Dendritic cell treated with granulocyte-macrophage colony-stimulating factor and Interleukin-4, amounts not matched to agents 40 ng/mL and 50 ng/mL, for 4 days (primary cell): ENCODE measurements around the gene NAALADL2.

Experiments
- H3K27ac Mint-ChIP-seq: one replicate; pipeline ENCODE4 v1.8.0; 2022; ENCODE audit warnings: mild to moderate bottlenecking, mixed read lengths
- H3K27me3 Mint-ChIP-seq: one replicate; pipeline ENCODE4 v1.8.0; 2022; ENCODE audit warnings: mild to moderate bottlenecking, mixed read lengths
- H3K36me3 Mint-ChIP-seq: one replicate; pipeline ENCODE4 v1.8.0; 2022; ENCODE audit warnings: low read depth, mixed read lengths
- H3K4me1 Mint-ChIP-seq: one replicate; pipeline ENCODE4 v1.8.0; 2022; ENCODE audit warnings: low read depth, mixed read lengths
- H3K4me3 Mint-ChIP-seq: one replicate; pipeline ENCODE4 v1.8.0; 2022; ENCODE audit warnings: mild to moderate bottlenecking, moderate library complexity, mixed read lengths
- H3K9me3 Mint-ChIP-seq: one replicate; pipeline ENCODE4 v1.8.0; 2022; ENCODE audit warnings: mixed read lengths
- intact Hi-C: fragments of 100-400 bp; cut with micrococcal nuclease; formaldehyde crosslinking; loops from one replicate; pipeline ENCODE4 v1.15.0; 2022

Gene NAALADL2

DNA sequence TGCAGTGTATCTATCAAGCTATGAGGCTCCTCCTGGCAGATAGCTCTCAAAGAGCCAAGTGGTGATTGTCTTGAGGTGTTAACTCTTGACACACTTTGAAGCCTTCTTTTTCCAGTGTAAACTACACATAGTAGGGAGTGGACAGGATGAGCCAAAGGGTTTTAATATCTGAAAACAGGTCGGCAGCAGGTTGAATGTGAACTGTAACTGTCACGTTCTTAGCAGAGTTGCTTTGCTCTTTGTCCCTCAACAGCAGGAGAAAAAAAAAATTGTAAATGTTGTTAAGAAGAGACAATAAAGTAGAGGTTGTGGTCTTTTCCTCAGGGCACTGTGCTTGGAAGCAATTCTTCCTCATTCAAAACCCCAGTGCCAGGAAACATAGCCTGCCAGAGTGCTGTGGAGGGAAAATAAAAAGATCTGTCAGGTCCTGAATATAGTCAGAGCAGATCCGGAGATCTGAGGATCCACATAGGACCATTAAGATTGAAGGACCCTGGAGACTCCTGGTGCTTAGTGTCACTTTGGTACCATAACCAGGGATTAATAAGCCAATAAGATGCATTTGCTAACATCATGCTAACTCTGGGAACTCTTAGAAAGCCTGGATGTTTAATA, 229.7 kb downstream of the NAALADL2 start:
- Mint-ChIP-seq H3K4me3 (no peak overlapping the region), H3K27ac (no peak overlapping the region), H3K9me3 (peaks cover 4% of the 10 kb centered on the region), H3K27me3 (no peaks in the 10 kb centered on the region), H3K36me3 (no peaks in the 10 kb centered on the region), H3K4me1 (no peaks in the 10 kb centered on the region)
- intact Hi-C loops, result no loop called here

GRCh38 chr3:175091426-175092114, 232.4 kb downstream of the NAALADL2 start:
- no peaks in the 10 kb centered on the region for H3K9me3 Mint-ChIP-seq
- H3K36me3 Mint-ChIP-seq, result no peaks in the 10 kb centered on the region
- intact Hi-C loops, result loop anchor here (5.0 kb wide), 1 partner anchor 1884 kb away; no protein-coding TSS in a partner anchor
- H3K4me1 Mint-ChIP-seq, result no peaks in the 10 kb centered on the region
- no peak overlapping the region for H3K27ac Mint-ChIP-seq
- H3K4me3 Mint-ChIP-seq, result no peak overlapping the region
- no peaks in the 10 kb centered on the region for H3K27me3 Mint-ChIP-seq

DNA sequence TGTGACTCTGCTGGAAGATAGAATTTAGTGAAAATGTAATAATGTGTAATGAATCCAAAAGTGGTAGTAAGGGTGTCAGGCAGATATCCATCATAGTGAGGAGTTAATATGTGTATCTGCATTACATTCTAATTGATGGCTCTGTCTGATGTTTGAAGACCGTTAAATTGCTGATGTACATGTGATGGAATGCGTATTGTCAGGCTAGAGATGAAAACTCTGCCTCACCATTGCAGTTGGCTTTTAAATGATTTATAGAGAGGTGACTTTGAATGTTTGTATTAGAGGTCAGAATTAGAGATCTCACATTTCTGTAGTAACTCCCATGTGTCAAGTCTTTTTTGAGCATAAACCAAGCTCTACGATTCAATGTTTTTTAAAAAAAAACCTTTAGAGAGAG, 234.6 kb downstream of the NAALADL2 start:
- H3K9me3 Mint-ChIP-seq, result no peaks in the 10 kb centered on the region
- intact Hi-C loops, result loop anchor here (5.0 kb wide), 1 partner anchor 1886 kb away; no protein-coding TSS in a partner anchor
- H3K36me3 Mint-ChIP-seq, result no peaks in the 10 kb centered on the region

DNA sequence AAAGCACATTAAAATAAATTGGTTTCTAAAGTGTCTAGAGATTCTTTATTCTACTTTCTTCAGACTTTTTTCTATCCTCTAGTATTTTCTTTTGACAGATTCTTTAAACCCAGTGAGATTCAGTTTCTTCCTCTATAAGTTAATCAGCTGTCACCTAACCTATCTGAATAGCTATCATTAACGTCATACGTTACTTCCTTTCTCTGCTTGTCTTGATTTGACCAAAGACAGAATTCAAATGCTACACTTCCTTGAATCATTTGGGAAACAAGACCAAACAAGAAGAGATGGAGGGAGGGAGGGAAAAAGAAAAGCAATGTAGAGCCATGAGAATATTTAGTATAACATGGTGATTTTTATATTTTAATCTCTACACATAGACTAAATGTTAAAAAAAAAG, 235.2 kb downstream of the NAALADL2 start:
- intact Hi-C loops, result loop anchor here (5.0 kb wide), 1 partner anchor 1887 kb away; no protein-coding TSS in a partner anchor
- Mint-ChIP-seq H3K27ac (no peak overlapping the region), H3K27me3 (no peaks in the 10 kb centered on the region), H3K4me3 (no peak overlapping the region), H3K9me3 (no peaks in the 10 kb centered on the region), H3K36me3 (no peaks in the 10 kb centered on the region), H3K4me1 (no peaks in the 10 kb centered on the region)

More for the DNA sequence above, 234.6 kb downstream of the NAALADL2 start:
- no peak overlapping the region for H3K27ac Mint-ChIP-seq
- H3K4me1 Mint-ChIP-seq, result no peaks in the 10 kb centered on the region
- H3K4me3 Mint-ChIP-seq, result no peak overlapping the region
- H3K27me3 Mint-ChIP-seq, result no peaks in the 10 kb centered on the region

GRCh38 chr3:175098644-175099043, 239.5 kb downstream of the NAALADL2 start:
- Mint-ChIP-seq H3K9me3 (peaks cover 5% of the 10 kb centered on the region), H3K4me3 (no peak overlapping the region), H3K27ac (no peak overlapping the region), H3K36me3 (no peaks in the 10 kb centered on the region), H3K27me3 (no peaks in the 10 kb centered on the region), H3K4me1 (no peaks in the 10 kb centered on the region)
- intact Hi-C loops, result no loop called here

DNA sequence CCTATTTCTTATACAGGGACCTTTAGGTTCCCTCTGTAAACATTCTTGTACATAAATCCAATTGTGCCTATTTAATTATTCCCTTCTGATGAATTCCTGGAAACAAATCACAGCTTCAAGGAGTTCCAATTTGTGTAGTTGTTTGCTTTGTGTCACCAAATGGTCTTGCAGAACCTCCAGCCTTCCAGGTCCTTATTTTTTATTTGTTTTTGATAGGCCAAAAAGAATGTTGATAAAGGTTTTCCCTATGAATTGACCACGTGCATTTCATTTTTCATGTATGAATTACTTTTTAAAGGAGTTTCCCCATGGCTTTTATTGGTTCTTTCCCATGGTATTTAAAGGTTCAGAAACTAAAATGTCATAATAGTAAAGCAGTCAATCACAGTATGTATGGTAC, 243.0 kb downstream of the NAALADL2 start:
- intact Hi-C loops, result no loop called here
- H3K27me3 Mint-ChIP-seq, result no peaks in the 10 kb centered on the region
- no peak overlapping the region for H3K27ac Mint-ChIP-seq
- no peaks in the 10 kb centered on the region for H3K36me3 Mint-ChIP-seq
- H3K4me1 Mint-ChIP-seq, result no peaks in the 10 kb centered on the region
- no peak overlapping the region for H3K4me3 Mint-ChIP-seq
- H3K9me3 Mint-ChIP-seq, result peaks cover 5% of the 10 kb centered on the region

DNA sequence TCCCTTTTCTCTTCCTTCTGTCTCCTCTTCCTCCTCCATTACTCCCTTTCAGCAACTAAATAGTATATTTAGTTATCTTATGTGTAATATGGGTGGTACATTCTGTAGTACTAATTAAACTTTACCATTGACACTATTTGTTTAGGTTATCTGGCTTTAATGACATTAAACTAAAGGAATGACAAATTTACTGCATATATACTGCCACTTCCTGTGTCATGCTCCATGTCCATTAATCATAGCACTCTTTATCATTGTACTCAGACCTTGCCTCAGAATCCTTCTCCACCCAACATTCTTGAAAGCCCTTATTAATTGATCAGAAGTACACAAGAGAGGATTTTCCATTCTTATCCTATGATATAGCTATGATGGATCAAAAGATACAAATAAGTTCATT, 244.2 kb downstream of the NAALADL2 start:
- Mint-ChIP-seq H3K27ac (no peak overlapping the region), H3K4me3 (no peak overlapping the region), H3K4me1 (no peaks in the 10 kb centered on the region), H3K36me3 (no peaks in the 10 kb centered on the region), H3K9me3 (peaks cover 5% of the 10 kb centered on the region), H3K27me3 (no peaks in the 10 kb centered on the region)
- intact Hi-C loops, result no loop called here

GRCh38 chr3:175105066-175105465, 245.9 kb downstream of the NAALADL2 start:
- Mint-ChIP-seq H3K27ac (no peak overlapping the region), H3K9me3 (peaks cover 5% of the 10 kb centered on the region), H3K4me3 (no peak overlapping the region), H3K27me3 (no peaks in the 10 kb centered on the region), H3K4me1 (no peaks in the 10 kb centered on the region), H3K36me3 (no peaks in the 10 kb centered on the region)
- intact Hi-C loops, result no loop called here

GRCh38 chr3:175107231-175107630, 248.1 kb downstream of the NAALADL2 start:
- no peaks in the 10 kb centered on the region for H3K36me3 Mint-ChIP-seq
- no peaks in the 10 kb centered on the region for H3K27me3 Mint-ChIP-seq
- intact Hi-C loops, result no loop called here
- no peak overlapping the region for H3K27ac Mint-ChIP-seq
- no peaks in the 10 kb centered on the region for H3K9me3 Mint-ChIP-seq
- H3K4me1 Mint-ChIP-seq, result no peaks in the 10 kb centered on the region
- no peak overlapping the region for H3K4me3 Mint-ChIP-seq

- no peaks in the 10 kb centered on the region for H3K4me1 Mint-ChIP-seq
- intact Hi-C loops, result no loop called here
Measured at GRCh38 chr3:175107995-175108394, 248.9 kb downstream of the NAALADL2 start.

DNA sequence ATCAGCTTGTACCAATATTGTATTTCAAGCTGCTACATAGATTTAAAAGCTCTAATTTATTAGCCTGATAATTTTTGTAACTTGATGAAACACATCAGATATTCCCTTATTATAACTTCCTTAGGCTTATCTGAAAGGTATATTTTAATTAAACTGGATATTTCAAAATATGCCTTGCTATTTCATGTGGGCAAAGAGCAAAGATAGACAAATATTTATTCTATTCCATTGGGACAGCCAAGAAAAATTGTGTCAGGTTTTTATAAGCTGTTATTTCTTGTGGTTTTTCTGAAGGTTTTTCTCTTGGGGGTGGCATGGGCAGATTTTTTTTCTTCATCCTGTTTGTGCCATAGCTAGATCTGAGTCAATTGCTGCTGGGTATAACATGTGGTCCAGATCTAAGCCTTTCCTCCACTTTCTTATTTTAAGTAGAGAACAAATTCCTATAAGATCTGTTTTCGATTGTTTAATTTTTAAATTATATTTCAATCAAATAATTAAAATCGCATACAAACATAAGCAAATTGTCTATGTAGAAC, 249.5 kb downstream of the NAALADL2 start:
- H3K4me1 Mint-ChIP-seq, result no peaks in the 10 kb centered on the region
- H3K27ac Mint-ChIP-seq, result no peak overlapping the region
- intact Hi-C loops, result no loop called here
- no peak overlapping the region for H3K4me3 Mint-ChIP-seq
- H3K9me3 Mint-ChIP-seq, result peaks cover 10% of the 10 kb centered on the region
- no peaks in the 10 kb centered on the region for H3K27me3 Mint-ChIP-seq
- H3K36me3 Mint-ChIP-seq, result no peaks in the 10 kb centered on the region

More at GRCh38 chr3:175107995-175108394, 248.9 kb downstream of the NAALADL2 start:
- Mint-ChIP-seq H3K4me3 (no peak overlapping the region), H3K9me3 (peaks cover 7% of the 10 kb centered on the region), H3K27me3 (no peaks in the 10 kb centered on the region), H3K36me3 (no peaks in the 10 kb centered on the region), H3K27ac (no peak overlapping the region)

- Mint-ChIP-seq H3K4me1 (no peaks in the 10 kb centered on the region), H3K27me3 (no peaks in the 10 kb centered on the region), H3K36me3 (no peaks in the 10 kb centered on the region), H3K9me3 (peaks cover 10% of the 10 kb centered on the region), H3K27ac (no peak overlapping the region), H3K4me3 (no peak overlapping the region)
- intact Hi-C loops, result no loop called here
Measured at GRCh38 chr3:175111036-175111435, 251.9 kb downstream of the NAALADL2 start.

DNA sequence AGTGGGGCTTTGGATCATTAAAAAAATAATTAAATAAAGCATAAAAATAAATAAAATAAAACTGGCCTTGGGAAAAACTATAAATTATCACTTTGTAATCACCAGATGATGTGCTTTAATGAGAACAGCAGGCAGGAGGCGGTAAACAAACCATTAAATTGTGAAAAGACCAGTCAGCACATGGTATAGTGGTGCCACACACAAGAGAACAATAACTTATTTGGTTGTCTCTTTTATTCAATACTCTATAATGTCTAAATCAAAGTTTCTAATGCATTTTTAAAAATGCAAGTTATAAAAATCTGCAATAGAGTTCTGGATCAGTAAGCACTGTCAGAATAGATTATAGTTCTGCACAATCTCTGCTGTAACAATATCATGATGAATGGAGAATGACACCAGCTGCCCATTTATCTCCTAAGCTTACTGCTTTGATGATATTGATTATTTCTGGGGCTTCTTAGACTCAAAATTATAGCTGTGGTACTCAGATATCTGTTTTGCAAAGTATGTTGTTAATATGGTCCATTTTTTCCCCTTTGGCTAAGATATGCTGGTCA, 259.3 kb downstream of the NAALADL2 start:
- H3K36me3 Mint-ChIP-seq, result no peaks in the 10 kb centered on the region
- H3K9me3 Mint-ChIP-seq, result no peaks in the 10 kb centered on the region
- H3K4me1 Mint-ChIP-seq, result no peaks in the 10 kb centered on the region
- no peak overlapping the region for H3K4me3 Mint-ChIP-seq
- H3K27ac Mint-ChIP-seq, result no peak overlapping the region
- intact Hi-C loops, result no loop called here
- H3K27me3 Mint-ChIP-seq, result no peaks in the 10 kb centered on the region

- H3K27ac Mint-ChIP-seq, result no peak overlapping the region
- no peaks in the 10 kb centered on the region for H3K27me3 Mint-ChIP-seq
- no peaks in the 10 kb centered on the region for H3K4me1 Mint-ChIP-seq
- H3K36me3 Mint-ChIP-seq, result no peaks in the 10 kb centered on the region
- no peak overlapping the region for H3K4me3 Mint-ChIP-seq
- intact Hi-C loops, result no loop called here
- peaks cover 20% of the 10 kb centered on the region for H3K9me3 Mint-ChIP-seq
Measured at GRCh38 chr3:175121225-175121624, 262.1 kb downstream of the NAALADL2 start.
